GM04503 (cell line): ENCODE results near the gene LY9.
"Not testable (repeated sequence)": the region's sequence is repeated elsewhere in the genome, so short reads cannot be mapped to it uniquely, and the experiment has no call there.

ENCODE experiments used
- DNase-seq: peaks from one replicate; pipeline ENCODE4 v3.0.0-alpha.2; 2012; ENCODE audit warnings: low read depth

Gene LY9

GRCh38 chr1:160774886-160775719 is 20.9 kb upstream of the LY9 start:
- no peak for DNase-seq

- DNase-seq: no peak
These were observed 19.8 kb upstream of the LY9 start for GRCh38 chr1:160776178-160776577.

DNA sequence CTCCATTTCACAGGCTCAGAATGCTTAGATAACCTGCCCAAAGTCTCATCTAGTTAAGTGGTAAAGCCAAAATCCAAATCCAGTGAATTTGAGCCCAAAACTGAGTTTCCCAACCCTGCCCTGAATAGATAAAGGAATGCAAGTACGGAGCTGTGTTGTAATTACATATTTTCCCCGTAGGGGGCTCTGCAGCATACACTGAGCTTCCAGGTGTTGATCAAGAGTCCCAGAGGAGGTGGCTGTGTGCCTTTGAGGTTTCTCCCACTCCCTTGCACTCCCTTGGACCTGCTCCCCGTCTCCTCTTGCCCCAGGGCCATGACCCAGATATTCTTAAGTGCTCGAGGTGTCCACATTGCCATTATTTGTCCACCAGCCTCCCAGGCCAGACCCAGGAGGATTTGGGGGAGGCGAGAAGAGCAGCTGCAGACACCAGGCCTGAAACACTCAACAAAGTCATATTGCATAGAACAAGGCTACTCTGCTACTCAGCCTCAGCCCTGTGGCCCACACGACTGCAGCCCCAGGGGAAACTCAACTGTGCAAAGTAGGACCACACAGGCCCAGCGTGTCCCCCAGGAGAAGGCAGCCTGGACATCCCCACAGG is 18.4 kb upstream of the LY9 start:
- no peak for DNase-seq

DNA sequence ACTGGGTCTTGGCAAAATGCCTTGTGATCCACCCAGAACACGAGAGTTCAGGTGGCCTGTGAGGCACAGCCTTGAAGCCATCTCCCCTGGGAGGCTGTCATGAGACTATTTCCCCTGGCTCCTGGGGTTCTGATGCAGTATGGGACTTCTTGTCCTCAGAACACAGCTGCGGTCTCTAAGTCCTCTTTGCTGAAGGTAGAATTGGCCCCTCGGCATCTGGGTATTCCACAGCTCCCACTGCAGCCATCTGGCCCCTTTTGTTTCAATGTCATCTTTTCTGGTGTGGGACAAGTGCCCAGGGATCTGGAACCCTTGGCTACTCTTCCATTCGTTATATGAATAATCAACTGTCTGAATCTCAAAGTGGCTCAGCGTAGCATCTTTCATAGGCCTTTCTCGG is 17.0 kb upstream of the LY9 start:
- DNase-seq: no peak

DNA sequence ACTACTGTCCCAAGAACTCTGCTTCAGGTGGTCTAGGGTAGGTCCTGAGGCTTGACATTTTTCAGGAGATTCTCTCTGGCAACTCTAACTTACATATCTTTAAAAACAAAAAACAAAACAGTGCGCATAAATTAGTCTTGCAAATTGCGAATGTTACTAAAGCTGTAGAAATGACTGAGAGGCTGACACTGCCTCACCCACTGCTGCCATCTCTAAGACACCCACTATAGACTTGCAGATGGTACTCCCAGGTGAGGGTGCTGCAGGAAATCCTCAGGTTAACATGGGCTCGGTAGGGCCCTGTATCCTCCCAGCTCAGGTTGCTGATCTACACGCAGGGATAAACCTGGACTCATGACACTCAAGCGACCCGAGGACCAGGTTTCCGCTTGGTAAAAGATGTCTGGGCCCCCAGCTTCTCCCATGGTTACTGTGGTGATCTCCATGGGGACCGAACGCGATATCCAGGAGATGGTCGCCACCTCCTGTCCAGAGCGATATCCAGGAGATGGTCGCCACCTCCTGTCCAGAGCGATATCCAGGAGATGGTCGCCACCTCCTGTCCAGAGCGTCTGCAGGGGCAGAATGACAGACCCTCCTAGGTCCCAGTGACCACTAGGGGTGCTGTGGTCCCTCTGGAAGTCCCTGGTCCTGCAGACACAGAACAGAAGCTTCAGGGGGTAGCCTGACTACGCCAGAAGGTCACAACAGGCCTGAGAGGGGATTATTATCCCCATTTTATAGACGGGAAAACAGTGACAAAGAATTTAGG is 16.2 kb upstream of the LY9 start:
- no peak for DNase-seq

DNA sequence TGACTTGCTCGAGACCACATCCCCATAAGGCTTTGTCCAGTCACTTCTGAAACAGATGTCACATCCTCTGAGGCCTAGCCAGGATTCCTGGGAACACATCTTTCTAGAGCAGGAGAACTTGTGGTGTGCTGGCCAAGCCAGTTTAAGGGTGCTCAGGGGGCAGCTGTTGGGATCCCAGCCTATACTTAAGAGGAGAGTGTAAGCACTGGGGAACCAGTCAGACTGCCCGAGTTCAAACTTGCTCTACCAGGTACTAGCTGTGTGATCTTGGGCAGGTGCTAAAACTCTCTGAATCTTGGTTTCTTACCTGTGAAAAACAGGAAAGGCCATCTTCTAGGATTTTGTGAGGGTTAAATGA is 15.6 kb upstream of the LY9 start:
- DNase-seq: no peak

DNA sequence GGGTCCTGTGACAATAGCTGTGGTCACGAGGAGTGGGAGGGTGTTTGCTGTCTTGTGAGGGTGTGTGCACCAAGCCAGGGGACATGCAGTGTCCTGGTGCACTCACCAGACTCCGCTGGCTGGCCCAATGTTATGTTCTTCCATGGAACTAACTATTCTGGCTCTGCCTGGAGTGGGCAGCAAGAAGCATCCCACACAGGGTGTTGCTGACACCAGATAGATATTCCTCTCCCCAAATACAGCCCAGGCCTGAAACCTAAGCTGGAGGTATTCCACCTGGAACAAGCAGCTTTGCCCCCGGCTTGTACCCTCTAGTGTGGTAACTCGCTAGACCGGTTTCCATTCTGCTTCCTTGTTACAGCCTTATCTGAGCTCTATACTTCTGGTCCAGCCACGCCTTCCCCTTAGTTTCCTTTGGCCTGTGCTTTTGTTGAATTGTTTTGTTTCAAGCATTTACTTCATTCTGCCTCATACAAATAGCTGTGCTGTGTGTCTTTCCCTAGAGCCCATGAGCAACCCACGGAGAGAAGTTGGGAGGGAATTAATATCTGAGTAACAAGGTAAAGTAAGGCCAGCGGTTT is 14.7 kb upstream of the LY9 start:
- DNase-seq: no peak

DNA sequence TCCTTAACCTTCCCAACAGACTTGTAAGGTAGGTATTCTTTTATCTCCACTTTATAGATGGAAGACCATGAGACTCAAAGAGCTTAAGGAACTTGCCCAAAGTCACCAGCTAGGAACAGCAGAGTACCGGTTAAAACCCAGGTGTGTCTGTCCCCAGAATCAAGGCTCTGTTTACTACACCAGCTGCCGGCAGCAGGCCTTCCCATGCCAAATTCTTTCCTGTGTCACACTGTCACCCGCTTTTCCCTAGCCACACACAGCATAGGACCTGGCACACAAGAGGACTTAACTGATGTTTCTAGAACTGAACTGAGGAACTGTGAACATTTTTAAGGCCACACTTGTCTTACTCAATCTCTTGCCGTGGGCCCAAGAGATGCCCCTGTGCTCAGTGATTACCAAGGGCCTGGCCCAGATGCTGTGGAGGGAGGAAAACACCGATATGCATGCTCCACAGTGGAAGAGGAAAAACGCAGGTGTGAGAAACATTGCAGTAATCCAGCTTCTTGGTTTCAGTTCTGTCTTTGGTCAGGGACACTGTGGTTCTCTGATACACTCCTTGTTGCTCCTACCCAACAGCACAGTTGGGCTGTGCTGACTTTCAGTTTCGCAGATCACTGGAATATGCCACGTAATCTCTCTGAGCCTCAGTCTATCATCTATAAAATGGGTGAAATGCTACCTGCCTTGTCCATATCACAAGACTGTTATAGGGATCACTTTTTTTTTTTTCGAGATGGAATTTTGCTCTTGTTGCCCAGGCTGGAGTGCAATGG is 13.9 kb upstream of the LY9 start:
- DNase-seq: no peak

DNA sequence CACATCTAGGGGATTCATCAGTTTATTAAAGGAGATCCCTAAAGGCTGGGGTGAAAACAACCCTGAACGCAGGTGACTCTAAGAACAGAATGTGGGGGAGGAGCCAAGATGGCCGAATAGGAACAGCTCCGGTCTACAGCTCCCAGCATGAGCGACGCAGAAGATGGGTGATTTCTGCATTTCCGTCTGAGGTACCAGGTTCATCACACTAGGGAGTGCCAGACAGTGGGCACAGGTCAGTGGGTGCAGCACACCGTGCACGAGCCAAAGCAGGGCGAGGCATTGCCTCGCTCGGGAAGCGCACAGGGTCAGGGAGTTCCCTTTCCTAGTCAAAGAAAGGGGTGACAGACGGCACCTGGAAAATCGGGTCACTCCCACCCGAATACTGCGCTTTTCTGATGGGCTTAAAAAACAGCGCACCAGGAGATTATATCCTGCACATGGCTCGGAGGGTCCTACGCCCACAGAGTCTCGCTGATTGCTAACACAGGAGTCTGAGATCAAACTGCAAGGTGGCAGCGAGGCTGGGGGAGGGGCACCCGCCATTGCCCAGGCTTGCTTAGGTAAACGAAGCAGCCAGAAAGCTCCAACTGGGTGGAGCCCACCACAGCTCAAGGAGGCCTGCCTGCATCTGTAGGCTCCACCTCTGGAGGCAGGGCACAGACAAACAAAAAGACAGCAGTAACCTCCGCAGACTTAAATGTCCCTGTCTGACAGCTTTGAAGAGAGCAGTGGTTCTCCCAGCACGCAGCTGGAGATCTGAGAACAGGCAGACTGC is 12.8 kb upstream of the LY9 start:
- DNase-seq: not testable (repeated sequence)

GRCh38 chr1:160789051-160789701 is 6.8 kb upstream of the LY9 start:
- no peak for DNase-seq

DNA sequence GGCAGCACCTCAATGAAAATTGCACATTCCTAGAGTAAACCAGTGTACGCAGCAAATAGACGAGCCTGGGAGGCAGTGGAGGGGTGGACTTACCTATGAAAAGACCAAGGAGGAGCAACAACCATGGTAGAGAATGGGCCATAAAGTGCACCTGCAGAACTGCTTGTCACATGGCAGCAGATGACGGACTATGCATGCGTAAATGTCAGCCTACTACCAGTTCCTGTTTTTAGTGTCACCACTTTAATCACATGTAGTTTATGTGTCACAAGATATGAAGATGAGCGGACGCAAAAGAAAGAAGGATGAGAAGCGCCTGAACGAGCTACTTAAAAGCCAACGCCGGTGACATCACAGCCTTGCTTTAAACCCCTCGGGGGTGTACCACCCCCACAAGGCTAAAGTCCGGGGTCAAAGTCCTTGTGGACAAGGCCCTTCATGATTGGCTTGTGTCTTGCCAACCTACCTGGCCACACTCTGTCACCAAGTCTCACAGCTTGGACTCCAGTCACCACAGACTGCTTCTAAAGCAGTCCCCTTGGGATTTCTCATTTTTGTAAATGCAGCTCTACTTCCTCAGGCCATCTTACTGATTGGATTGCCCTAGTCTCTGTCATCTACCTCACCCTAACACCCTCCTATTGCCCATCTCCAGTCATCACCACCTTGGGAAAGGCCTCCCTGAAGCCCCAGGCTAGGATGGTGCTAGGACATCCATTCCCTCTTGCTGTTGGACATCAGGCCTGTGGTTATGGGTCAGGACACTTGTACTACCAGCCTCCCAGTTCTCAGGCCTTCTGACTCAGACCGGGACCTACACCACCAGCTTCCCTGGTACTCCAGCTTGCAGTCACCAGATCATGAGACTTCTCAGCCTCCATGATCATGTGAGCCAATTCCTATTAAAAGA is 6.0 kb upstream of the LY9 start:
- no peak for DNase-seq

GRCh38 chr1:160794376-160794775 is 1.6 kb upstream of the LY9 start:
- DNase-seq: no peak

DNA sequence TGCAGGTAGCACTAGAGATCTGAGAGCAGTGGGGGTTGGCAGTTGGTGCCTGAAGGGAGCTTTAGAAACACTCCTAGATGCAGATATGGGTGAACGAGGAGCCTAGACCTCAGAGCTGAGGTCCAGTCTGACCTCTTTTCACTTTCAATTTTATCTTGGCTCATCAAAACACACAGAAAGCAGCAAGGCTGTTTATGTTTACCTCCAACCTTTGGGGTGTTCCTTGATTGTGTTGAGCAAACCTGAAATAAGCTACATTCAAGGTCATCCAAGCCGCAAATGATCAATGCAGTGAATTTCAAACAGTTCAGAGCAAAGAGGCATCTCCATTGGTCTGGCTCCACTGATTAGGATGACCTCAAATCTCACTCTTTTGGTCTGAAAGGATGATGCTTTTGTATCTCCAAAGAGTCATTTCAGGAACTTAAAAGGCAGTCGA is 1.3 kb downstream of the LY9 start:
- DNase-seq: no peak

- no peak for DNase-seq
These were observed 1.9 kb downstream of the LY9 start for GRCh38 chr1:160797861-160798273.

DNA sequence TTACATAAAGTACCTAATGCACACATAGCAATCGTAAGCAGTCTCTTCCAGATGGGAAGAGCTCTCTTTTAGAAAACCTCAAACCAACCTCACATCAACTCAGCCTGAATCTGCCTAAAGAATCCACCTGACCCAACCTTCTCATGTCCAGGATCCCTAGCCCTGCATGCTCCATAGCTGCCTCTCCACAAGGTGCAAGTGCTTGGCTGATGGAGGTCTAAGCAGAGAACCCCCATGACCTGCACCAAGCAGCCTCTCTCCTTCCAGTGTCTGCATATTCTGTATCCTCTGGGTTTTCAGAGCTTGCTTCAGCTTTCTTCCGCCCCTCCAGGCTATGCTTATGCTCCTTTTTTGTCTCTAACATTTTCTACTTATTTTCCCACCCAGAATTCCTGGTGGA is 2.5 kb downstream of the LY9 start:
- no peak for DNase-seq

GRCh38 chr1:160799641-160800040 is 3.7 kb downstream of the LY9 start:
- DNase-seq: no peak

DNA sequence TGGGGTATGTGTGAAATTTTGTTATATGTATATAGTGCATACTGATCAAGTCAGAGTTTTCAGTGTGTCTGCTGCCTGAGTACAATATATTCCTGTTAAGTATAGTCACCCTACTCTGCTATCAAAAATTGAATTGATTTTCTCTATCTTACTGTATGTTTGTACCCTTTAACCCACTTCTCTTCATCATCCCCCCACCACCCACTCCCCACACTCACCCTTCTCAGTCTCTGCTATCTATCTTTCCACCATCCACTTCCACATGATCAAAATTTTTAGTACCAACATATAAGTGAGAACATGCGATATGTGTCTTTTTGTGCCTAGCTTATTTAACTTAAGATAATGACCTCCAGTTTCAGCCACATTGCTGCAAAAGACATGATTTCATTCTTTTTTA is 4.2 kb downstream of the LY9 start:
- no peak for DNase-seq

GRCh38 chr1:160800645-160801408 is 4.9 kb downstream of the LY9 start:
- DNase-seq: no peak
